K562 (cell line): ENCODE measurements around the gene SCNN1A. TPM values are rescaled to one million over a fixed set of nuclear protein-coding genes. Genes with fewer than 3 reads are reported as not detected.

Source experiments
- E2F4 ChIP-seq: sonication (generic); formaldehyde crosslinking; IDR thresholded peaks from 2 replicates; pipeline ENCODE4 v1.8.0; 2022; ENCODE audit warnings: mild to moderate bottlenecking, low read depth, missing genetic modification reagents
- MAFG ChIP-seq: fragments of 450-650 bp; conservative IDR thresholded peaks from 2 replicates; pipeline ENCODE4 v1.6.1; 2016; ENCODE audit warnings: missing genetic modification characterization, missing compliant biosample characterization
- polyA plus RNA-seq, 8 experiments: library from polyadenylated mRNA; depleted of rRNA in 4 of 8; stranded (reverse) in 5 of 8; unstranded in 3 of 8; fragments of >200 nt; fragmentation: Nextera tagmentation in 2 of 8; fragmentation: Illumina TruSeq in 1 of 8; extraction: Ambion mirVana in 2 of 8; extraction: Trizol in 1 of 8; gene quantifications; 2 replicates each; pipeline versions ENCODE4 v1.2.1 to v1.2.3, GENCODE V29; 2011 to 2014; ENCODE audit warnings: inconsistent platforms in 1 of 8, missing spikeins in 1 of 8
- total RNA-seq, 7 experiments: library from RNA; depleted of rRNA in 6 of 7; stranded (reverse); fragments of >200 nt in 6 of 7; fragmentation: Illumina TruSeq in 2 of 7; extraction: Trizol in 2 of 7; gene quantifications; 2 replicates each; pipeline versions ENCODE4 v1.2.1 to v1.2.3, GENCODE V29; 2011 to 2021; ENCODE audit warnings: low replicate concordance in 1 of 7
- TF ChIP-seq, protein P1 (sequence below), 2 experiments: fragments of 450-650 bp; formaldehyde crosslinking in 1 of 2; IDR thresholded peaks; 2 replicates each; pipeline versions ENCODE4 v1.4.0 to v1.6.1; 2014 to 2020; ENCODE audit warnings: mild to moderate bottlenecking in 2 of 2, borderline replicate concordance in 1 of 2, low read depth in 1 of 2

Gene SCNN1A
- total and polyA plus RNA-seq, 9 of the 15 experiments (the other 6 are each of a cell fraction or from before 2014, with no cell fraction given): 0.15 to 0.49 (median 0.32) TPM; not detected in 5

- TF ChIP-seq, protein P1, sequence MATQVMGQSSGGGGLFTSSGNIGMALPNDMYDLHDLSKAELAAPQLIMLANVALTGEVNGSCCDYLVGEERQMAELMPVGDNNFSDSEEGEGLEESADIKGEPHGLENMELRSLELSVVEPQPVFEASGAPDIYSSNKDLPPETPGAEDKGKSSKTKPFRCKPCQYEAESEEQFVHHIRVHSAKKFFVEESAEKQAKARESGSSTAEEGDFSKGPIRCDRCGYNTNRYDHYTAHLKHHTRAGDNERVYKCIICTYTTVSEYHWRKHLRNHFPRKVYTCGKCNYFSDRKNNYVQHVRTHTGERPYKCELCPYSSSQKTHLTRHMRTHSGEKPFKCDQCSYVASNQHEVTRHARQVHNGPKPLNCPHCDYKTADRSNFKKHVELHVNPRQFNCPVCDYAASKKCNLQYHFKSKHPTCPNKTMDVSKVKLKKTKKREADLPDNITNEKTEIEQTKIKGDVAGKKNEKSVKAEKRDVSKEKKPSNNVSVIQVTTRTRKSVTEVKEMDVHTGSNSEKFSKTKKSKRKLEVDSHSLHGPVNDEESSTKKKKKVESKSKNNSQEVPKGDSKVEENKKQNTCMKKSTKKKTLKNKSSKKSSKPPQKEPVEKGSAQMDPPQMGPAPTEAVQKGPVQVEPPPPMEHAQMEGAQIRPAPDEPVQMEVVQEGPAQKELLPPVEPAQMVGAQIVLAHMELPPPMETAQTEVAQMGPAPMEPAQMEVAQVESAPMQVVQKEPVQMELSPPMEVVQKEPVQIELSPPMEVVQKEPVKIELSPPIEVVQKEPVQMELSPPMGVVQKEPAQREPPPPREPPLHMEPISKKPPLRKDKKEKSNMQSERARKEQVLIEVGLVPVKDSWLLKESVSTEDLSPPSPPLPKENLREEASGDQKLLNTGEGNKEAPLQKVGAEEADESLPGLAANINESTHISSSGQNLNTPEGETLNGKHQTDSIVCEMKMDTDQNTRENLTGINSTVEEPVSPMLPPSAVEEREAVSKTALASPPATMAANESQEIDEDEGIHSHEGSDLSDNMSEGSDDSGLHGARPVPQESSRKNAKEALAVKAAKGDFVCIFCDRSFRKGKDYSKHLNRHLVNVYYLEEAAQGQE (IDR thresholded peaks at IDR 0.05; ENCODE audit: borderline replicate concordance): peak; percentile 17; the same call in 1 of the 2 replicates
- TF ChIP-seq, protein P1 (CRISPR knock-in tag; IDR thresholded peaks at IDR 0.05; ENCODE audit: low read depth): no peak
- TF ChIP-seq E2F4 (CRISPR knock-in tag) (no peak), MAFG (no peak)
- TF ChIP-seq, all 486 proteins: peak for 23
Measured at GRCh38 chr12:6376079-6376869, 911 bp upstream of the SCNN1A start (continued).
